ENCODE results near the gene KLKB1. TPM values are rescaled to one million over a fixed set of nuclear protein-coding genes. Genes with fewer than 3 reads are reported as not detected.

KLKB1 gene
- total and polyA plus RNA-seq, 4 donors, result 0.23 to 0.94 (median 0.49) TPM

DNA sequence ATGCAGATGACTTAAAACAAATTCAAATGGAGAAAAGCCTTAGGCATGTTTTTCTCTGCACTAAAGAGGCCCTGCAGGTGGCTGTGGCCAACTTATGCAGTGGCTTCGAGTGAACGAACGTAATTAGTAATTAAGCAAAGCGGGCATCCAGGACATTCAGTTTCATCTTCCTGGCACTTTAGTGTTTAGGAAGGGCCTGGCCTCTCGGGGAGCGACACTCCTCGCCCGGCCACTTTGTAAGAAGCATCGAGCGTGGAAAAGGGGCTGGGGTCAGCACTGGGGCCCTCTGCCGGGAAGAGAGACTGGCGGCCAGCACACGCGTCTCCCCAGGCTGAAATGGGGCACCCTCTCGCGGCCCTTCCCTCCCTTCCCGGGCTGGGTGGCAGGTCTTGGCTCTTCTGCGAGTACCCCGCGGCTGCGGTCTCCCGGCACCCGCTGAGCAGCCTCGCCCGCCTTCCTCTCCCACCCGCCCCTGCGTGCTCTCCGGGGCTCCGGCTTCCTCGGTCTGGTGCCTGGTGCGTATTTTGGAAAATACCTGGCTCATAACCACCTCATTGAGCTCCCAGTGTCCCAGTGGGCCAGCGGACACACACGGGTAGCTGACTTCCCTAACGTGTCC lies 36.6 kb upstream of the KLKB1 start:
- Histone ChIP-seq H3K36me3 (ENCODE audit: control insufficient read depth in 4 of 4, insufficient read depth in 4 of 4, low read length in 4 of 4) (peaks cover 0 to 5% (median 3%) of the 10 kb centered on the region in 4 donors), H3K27me3 (ENCODE audit: control insufficient read depth in 3 of 3, insufficient read depth in 3 of 3, low read length in 2 of 3) (no peaks in the 10 kb centered on the region), H3K9ac (ENCODE audit: insufficient read depth in 1 of 2, low read length in 2 of 2) (peak overlapping the region; percentile 34 to 85), H3K27ac (ENCODE audit: low read depth in 1 of 2, low read length in 1 of 2) (peak overlapping the region; percentile 99), H3K4me3 (peak overlapping the region; percentile 77), H3K9me3 (ENCODE audit: control insufficient read depth in 4 of 4, insufficient read depth in 3 of 4, low read length in 3 of 4) (no peaks in the 10 kb centered on the region), H3K4me1 (ENCODE audit: control insufficient read depth in 5 of 5, insufficient read depth in 5 of 5, low read length in 5 of 5) (peaks cover 0 to 20% (median 4%) of the 10 kb centered on the region in 5 donors)
- DNase-seq, result peak in 2 of 3 donors; percentile 47 to 62
- TF ChIP-seq, protein P1, sequence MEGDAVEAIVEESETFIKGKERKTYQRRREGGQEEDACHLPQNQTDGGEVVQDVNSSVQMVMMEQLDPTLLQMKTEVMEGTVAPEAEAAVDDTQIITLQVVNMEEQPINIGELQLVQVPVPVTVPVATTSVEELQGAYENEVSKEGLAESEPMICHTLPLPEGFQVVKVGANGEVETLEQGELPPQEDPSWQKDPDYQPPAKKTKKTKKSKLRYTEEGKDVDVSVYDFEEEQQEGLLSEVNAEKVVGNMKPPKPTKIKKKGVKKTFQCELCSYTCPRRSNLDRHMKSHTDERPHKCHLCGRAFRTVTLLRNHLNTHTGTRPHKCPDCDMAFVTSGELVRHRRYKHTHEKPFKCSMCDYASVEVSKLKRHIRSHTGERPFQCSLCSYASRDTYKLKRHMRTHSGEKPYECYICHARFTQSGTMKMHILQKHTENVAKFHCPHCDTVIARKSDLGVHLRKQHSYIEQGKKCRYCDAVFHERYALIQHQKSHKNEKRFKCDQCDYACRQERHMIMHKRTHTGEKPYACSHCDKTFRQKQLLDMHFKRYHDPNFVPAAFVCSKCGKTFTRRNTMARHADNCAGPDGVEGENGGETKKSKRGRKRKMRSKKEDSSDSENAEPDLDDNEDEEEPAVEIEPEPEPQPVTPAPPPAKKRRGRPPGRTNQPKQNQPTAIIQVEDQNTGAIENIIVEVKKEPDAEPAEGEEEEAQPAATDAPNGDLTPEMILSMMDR (IDR thresholded peaks at IDR 0.05; ENCODE audit: control extremely low read depth, extremely low read depth), result no peak
- WGBS, 2 donors, result 0% methylated on average over 30 to 34 of the region's 34 CpGs
- ATAC-seq (ENCODE audit: insufficient read depth, low FRiP score), result peak; percentile 12

DNA sequence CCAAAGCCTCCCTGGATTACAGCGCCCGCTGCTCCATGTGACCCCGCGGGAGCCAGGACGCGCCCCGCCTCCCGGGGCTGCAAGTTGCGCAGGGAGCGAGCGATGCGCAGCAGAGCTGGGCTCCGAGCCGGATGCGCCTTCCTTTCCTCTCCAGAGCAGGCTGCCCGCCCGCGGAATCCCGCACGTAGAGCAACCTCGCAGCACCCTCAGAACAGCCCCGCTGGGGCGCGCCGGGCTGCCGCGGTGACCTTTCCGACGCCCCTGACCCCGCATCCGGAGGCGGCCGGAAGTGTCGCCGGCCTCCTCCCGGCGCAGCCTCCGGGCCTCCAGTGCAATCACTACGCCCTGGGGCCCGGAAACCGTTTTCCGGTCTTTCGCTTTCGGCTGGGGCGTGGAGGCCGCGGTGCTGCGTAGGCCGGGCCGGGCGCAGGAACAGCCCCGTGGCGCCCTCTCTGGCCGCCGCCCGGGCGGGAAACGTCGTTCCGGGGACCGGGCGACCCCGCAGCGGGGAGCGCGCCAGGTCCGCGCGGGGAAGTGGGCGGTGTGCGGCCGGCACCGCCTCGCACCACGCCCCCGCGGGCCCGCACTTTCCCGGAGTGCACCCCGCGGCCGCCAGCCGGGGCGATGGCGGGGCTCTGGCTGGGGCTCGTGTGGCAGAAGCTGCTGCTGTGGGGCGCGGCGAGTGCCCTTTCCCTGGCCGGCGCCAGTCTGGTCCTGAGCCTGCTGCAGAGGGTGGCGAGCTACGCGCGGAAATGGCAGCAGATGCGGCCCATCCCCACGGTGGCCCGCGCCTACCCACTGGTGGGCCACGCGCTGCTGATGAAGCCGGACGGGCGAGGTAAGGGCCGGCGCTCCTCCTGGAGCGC lies 35.9 kb upstream of the KLKB1 start, which contains the start of gene CYP4V2:
Gene CYP4V2, plus strand, starts transcription at position 368 of the 866 bp plus-strand sequence. Its CDS starts 257 bp downstream, at position 625.
- peaks cover 2 to 8% (median 3%) of the 10 kb centered on the region in 4 donors for H3K36me3 ChIP-seq (ENCODE audit: control insufficient read depth in 4 of 4, insufficient read depth in 4 of 4, low read length in 4 of 4)
- ATAC-seq (ENCODE audit: insufficient read depth, low FRiP score) (peak; percentile 94), DNase-seq (peak; percentile 79 to 83 (median 83))
- peaks cover 0 to 20% (median 4%) of the 10 kb centered on the region in 5 donors for H3K4me1 ChIP-seq (ENCODE audit: control insufficient read depth in 5 of 5, insufficient read depth in 5 of 5, low read length in 5 of 5)
- H3K4me3 ChIP-seq, result peak within 1 kb of the TSS; percentile 77
- WGBS, 2 donors, result 0% methylated on average over 79 to 107 of the region's 107 CpGs
- TF ChIP-seq, protein P1 (IDR thresholded peaks at IDR 0.05; ENCODE audit: control extremely low read depth, extremely low read depth), result no peak
- no peaks in the 10 kb centered on the region for H3K27me3 ChIP-seq (ENCODE audit: control insufficient read depth in 3 of 3, insufficient read depth in 3 of 3, low read length in 2 of 3)
- H3K27ac ChIP-seq (ENCODE audit: low read depth in 1 of 2, low read length in 1 of 2), result peak within 1 kb of the TSS; percentile 99
- H3K9ac ChIP-seq (ENCODE audit: insufficient read depth in 1 of 2, low read length in 2 of 2), result peak within 1 kb of the TSS; percentile 34 to 93
- H3K9me3 ChIP-seq (ENCODE audit: control insufficient read depth in 4 of 4, insufficient read depth in 3 of 4, low read length in 3 of 4), result no peaks in the 10 kb centered on the region

DNA sequence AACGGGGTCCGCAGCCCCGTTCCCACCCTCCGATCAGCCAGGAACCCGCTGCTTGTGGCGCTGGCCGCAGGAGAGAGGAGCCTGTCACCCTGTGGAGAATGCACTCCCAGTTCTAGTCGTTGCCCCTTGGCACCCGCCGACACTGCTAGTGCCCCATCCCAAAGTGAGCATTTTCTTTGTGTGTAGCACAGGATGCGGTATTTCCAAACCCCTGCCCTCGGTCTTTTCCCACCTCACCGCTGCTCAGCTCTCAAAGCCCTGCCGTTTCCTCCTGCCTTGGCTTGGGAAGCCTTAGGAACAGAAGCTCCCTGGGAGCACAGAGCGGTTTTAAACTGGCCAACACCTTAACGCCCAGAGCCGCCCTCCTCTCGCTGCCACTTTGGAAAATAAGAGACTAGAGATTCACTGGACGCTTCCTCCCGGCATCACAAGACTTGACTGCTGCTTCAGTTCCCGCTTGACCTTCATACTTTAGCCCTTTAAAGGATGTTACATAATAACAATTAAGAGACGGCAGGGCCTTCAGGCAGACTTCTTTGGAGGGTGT lies 35.2 kb upstream of the KLKB1 start:
- Histone ChIP-seq H3K9me3 (ENCODE audit: control insufficient read depth in 4 of 4, insufficient read depth in 3 of 4, low read length in 3 of 4) (no peaks in the 10 kb centered on the region), H3K4me1 (ENCODE audit: control insufficient read depth in 5 of 5, insufficient read depth in 5 of 5, low read length in 5 of 5) (peaks cover 0 to 20% (median 4%) of the 10 kb centered on the region in 5 donors), H3K9ac (ENCODE audit: insufficient read depth in 1 of 2, low read length in 2 of 2) (peak overlapping the region; percentile 7 to 93), H3K4me3 (peak overlapping the region; percentile 77), H3K27ac (ENCODE audit: low read depth in 1 of 2, low read length in 1 of 2) (peak overlapping the region; percentile 99), H3K27me3 (ENCODE audit: control insufficient read depth in 3 of 3, insufficient read depth in 3 of 3, low read length in 2 of 3) (no peaks in the 10 kb centered on the region), H3K36me3 (ENCODE audit: control insufficient read depth in 4 of 4, insufficient read depth in 4 of 4, low read length in 4 of 4) (peaks cover 3 to 8% (median 4%) of the 10 kb centered on the region in 4 donors)
- DNase-seq (peak; percentile 58 to 71 (median 65)), ATAC-seq (ENCODE audit: insufficient read depth, low FRiP score) (peak; percentile 3)
- TF ChIP-seq, protein P1 (IDR thresholded peaks at IDR 0.05; ENCODE audit: control extremely low read depth, extremely low read depth), result no peak
- 0 to 2% methylated on average over 16 to 22 of the region's 22 CpGs for WGBS, 2 donors
